Measurements from ENCODE around the gene PRDM1.

- TF ChIP-seq POLR2AphosphoS5 (IDR thresholded peaks at IDR 0.05) (peak in 1 of 2 donors; percentile 52), CTCF (IDR thresholded peaks at IDR 0.05) (no peak)
Observed at GRCh38 chr6:106087548-106088325, 1.6 kb downstream of the PRDM1 start.

All from upper lobe of left lung (tissue), 4 donors.